ENCODE measurements around the gene NME3.

NME3 gene

DNA sequence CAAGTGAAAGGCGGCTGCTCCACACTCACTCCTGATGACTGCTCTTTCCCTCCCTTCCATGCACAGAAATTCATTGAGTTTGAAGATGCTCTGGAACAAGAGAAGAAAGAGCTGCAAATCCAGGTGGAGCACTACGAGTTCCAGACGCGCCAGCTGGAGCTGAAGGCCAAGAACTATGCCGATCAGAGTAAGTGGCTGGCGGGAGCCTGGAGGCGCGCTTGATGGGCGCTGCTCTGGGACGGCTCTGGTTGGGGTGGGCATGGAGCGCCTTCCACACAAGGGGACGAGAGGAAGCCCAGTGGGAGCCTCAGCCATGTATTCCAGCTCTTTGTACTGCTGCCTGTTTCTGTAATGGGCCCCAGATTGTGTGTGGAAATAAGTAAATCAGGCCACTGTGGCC is 46.9 kb downstream of the NME3 start:
- DNase-seq (ENCODE audit: low read depth) = no peak

- no peak for DNase-seq (ENCODE audit: low read depth)
Observed at GRCh38 chr16:1723450-1724147, 47.7 kb downstream of the NME3 start.

GRCh38 chr16:1721372-1721771 is 50.0 kb downstream of the NME3 start:
- DNase-seq (ENCODE audit: low read depth) = no peak
